PC-3 (cell line): ENCODE measurements around the gene STK32C. TPM values are rescaled to one million over a fixed set of nuclear protein-coding genes. Genes with fewer than 3 reads are reported as not detected.

Experiments
- ATAC-seq: fragments of 200-7000 bp; cut with Tn5 transposase; 2 replicates; pipeline ENCODE4 v1.9.1; 2020; ENCODE audit warnings: mild to moderate bottlenecking, moderate library complexity
- BruUV-seq: library from RNA; stranded (reverse); fragments of 400-500 nt; replicated peaks from 2 replicates; lab custom pipeline; 2021; lab: Mats Ljungman, UMichigan
- CTCF ChIA-PET: fragments of 300-600 bp; sonication (Branson Sonifier 250); formaldehyde crosslinking; loops from one replicate; lab custom pipeline; 2022; ENCODE audit warnings: antibody characterized with exemption; lab: Charles Lee
- POLR2A ChIA-PET: fragments of 300-600 bp; sonication (Branson Sonifier 250); formaldehyde crosslinking; loops from one replicate; lab custom pipeline; 2022; ENCODE audit warnings: antibody characterized with exemption; ENCODE audit not compliant: unreplicated experiment; lab: Charles Lee
- DNase-seq: peaks from one replicate; pipeline ENCODE4 v3.0.0-alpha.2; 2015
- H2AFZ ChIP-seq: fragments of 300-600 bp; sonication (generic); 2 replicates; pipeline ENCODE4 v1.6.0; 2016; ENCODE audit warnings: antibody characterized with exemption, low read length
- H3F3A ChIP-seq: fragments of 300-600 bp; sonication (generic); one replicate; pipeline ENCODE4 v1.6.0; 2017; ENCODE audit warnings: antibody characterized with exemption, low read length, control low read depth, mild to moderate bottlenecking; ENCODE audit not compliant: unreplicated experiment
- H3K27ac ChIP-seq: fragments of 300-600 bp; sonication (generic); 2 replicates; pipeline ENCODE4 v1.5.1; 2016; ENCODE audit warnings: mild to moderate bottlenecking, low read length
- H3K27me3 ChIP-seq: fragments of 300-600 bp; sonication (generic); 2 replicates; pipeline ENCODE4 v1.6.1; 2016; ENCODE audit warnings: low read length, mixed read lengths
- H3K36me3 ChIP-seq: fragments of 300-600 bp; sonication (generic); 2 replicates; pipeline ENCODE4 v1.6.1; 2016; ENCODE audit warnings: low read depth, mixed run types, low read length, mixed read lengths
- H3K4me1 ChIP-seq: fragments of 300-600 bp; sonication (generic); 2 replicates; pipeline ENCODE4 v1.5.1; 2016; ENCODE audit warnings: low read length; ENCODE audit not compliant: insufficient read depth
- H3K4me2 ChIP-seq: fragments of 300-600 bp; sonication (generic); 2 replicates; pipeline ENCODE4 v1.6.0; 2016; ENCODE audit warnings: low read length
- H3K4me3 ChIP-seq: fragments of 300-600 bp; sonication (generic); 2 replicates; pipeline ENCODE4 v1.5.1; 2016; ENCODE audit warnings: mild to moderate bottlenecking, low read length, mixed read lengths
- H3K79me2 ChIP-seq: fragments of 300-600 bp; sonication (generic); 2 replicates; pipeline ENCODE4 v1.6.1; 2017; ENCODE audit warnings: low read length, mixed read lengths
- H3K9ac ChIP-seq: fragments of 300-600 bp; sonication (generic); 2 replicates; pipeline ENCODE4 v1.6.0; 2016; ENCODE audit warnings: mild to moderate bottlenecking, low read length
- H3K9me2 ChIP-seq: fragments of 300-600 bp; sonication (generic); replicated peaks from 2 replicates; pipeline ENCODE4 v1.6.1; 2016; ENCODE audit warnings: mixed run types, low read length, mixed read lengths
- H3K9me3 ChIP-seq: fragments of 300-600 bp; sonication (generic); 2 replicates; pipeline ENCODE4 v1.6.1; 2016; ENCODE audit warnings: low read length, mixed read lengths
- H4K20me1 ChIP-seq: fragments of 300-600 bp; sonication (generic); 2 replicates; pipeline ENCODE4 v1.6.1; 2016; ENCODE audit warnings: low read length, mixed read lengths
- EZH2 ChIP-seq: fragments of 300-600 bp; sonication (generic); IDR thresholded peaks from one replicate; pipeline ENCODE4 v1.6.1; 2017; ENCODE audit warnings: antibody characterized with exemption, mild to moderate bottlenecking, low read length; ENCODE audit not compliant: unreplicated experiment
- EZH2phosphoT487 ChIP-seq: fragments of 300-600 bp; sonication (generic); IDR thresholded peaks from 2 replicates; pipeline ENCODE4 v1.6.1; 2018; ENCODE audit warnings: mild to moderate bottlenecking, antibody characterized with exemption, low read length, borderline replicate concordance
- intact Hi-C: fragments of 100-400 bp; cut with micrococcal nuclease; formaldehyde crosslinking; loops from 2 replicates; pipeline ENCODE4 v1.9.0; 2023
- total RNA-seq: library from RNA; depleted of rRNA; stranded (reverse); fragments of >200 nt; gene quantifications from 2 replicates; pipeline ENCODE4 v1.2.3, GENCODE V29; 2014
- TF ChIP-seq, protein P1 (sequence below): fragments of 300-600 bp; sonication (generic); conservative IDR thresholded peaks from 2 replicates; pipeline ENCODE4 v1.5.1; 2017; ENCODE audit warnings: antibody characterized with exemption, low read depth, mild to moderate bottlenecking, low read length

STK32C gene
- total RNA-seq, 1 experiment from 2014 or later = 28.3 TPM

DNA sequence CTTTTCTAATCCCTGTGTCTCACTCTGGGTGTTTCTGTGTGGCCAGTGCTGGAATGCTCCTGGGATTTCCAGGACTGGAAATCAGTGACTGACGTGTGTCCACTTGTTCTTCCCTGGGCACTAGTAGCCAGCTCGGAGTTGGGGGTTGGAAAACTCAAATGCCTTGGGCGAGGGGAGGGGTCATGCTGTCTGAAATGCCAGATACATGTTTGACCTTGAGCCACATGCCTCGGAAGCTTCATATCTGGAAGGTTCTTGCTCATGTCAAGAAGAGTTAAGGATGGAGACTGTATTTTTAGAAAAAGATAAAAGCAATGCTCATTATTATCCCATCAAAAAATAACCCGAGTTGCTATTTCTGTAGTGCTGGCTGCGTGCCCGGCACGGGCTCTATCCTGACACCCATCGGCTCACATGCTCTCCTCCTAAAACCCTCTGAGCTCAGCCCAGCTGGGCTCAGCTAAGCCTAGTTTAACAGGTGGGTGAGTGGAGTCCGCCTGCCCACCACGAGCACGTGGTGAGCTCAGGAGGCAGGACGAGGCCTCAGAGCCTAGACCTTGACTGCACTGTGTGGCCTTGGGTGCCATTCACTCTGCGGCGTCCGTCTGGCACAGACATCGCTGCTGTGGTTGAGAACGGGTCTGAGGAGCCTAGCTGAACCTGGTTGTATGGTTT lies 114.6 kb downstream of the STK32C start:
- no peaks in the 10 kb centered on the region for H3K79me2 ChIP-seq
- no peak overlapping the region for H3K4me3 ChIP-seq
- no peak overlapping the region for H3K27ac ChIP-seq
- no peaks in the 10 kb centered on the region for H3K9me2 ChIP-seq
- POLR2A ChIA-PET = no interaction called here
- BruUV-seq = no TSS peak
- H3K27me3 ChIP-seq = no peaks in the 10 kb centered on the region
- CTCF ChIA-PET = no interaction called here
- intact Hi-C loops = no loop called here
- H3K36me3 ChIP-seq = no peaks in the 10 kb centered on the region
- ATAC-seq (no peak), DNase-seq (no peak)
- TF ChIP-seq EZH2phosphoT487 (no peak), EZH2 (no peak)
- TF ChIP-seq, protein P1, sequence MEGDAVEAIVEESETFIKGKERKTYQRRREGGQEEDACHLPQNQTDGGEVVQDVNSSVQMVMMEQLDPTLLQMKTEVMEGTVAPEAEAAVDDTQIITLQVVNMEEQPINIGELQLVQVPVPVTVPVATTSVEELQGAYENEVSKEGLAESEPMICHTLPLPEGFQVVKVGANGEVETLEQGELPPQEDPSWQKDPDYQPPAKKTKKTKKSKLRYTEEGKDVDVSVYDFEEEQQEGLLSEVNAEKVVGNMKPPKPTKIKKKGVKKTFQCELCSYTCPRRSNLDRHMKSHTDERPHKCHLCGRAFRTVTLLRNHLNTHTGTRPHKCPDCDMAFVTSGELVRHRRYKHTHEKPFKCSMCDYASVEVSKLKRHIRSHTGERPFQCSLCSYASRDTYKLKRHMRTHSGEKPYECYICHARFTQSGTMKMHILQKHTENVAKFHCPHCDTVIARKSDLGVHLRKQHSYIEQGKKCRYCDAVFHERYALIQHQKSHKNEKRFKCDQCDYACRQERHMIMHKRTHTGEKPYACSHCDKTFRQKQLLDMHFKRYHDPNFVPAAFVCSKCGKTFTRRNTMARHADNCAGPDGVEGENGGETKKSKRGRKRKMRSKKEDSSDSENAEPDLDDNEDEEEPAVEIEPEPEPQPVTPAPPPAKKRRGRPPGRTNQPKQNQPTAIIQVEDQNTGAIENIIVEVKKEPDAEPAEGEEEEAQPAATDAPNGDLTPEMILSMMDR = no peak
- no peak overlapping the region for H3K9ac ChIP-seq
- H4K20me1 ChIP-seq = no peaks in the 10 kb centered on the region
- no peak overlapping the region for H3K4me2 ChIP-seq
- no peaks in the 10 kb centered on the region for H3F3A ChIP-seq
- no peak overlapping the region for H2AFZ ChIP-seq
- H3K9me3 ChIP-seq = no peaks in the 10 kb centered on the region
- H3K4me1 ChIP-seq = no peaks in the 10 kb centered on the region

DNA sequence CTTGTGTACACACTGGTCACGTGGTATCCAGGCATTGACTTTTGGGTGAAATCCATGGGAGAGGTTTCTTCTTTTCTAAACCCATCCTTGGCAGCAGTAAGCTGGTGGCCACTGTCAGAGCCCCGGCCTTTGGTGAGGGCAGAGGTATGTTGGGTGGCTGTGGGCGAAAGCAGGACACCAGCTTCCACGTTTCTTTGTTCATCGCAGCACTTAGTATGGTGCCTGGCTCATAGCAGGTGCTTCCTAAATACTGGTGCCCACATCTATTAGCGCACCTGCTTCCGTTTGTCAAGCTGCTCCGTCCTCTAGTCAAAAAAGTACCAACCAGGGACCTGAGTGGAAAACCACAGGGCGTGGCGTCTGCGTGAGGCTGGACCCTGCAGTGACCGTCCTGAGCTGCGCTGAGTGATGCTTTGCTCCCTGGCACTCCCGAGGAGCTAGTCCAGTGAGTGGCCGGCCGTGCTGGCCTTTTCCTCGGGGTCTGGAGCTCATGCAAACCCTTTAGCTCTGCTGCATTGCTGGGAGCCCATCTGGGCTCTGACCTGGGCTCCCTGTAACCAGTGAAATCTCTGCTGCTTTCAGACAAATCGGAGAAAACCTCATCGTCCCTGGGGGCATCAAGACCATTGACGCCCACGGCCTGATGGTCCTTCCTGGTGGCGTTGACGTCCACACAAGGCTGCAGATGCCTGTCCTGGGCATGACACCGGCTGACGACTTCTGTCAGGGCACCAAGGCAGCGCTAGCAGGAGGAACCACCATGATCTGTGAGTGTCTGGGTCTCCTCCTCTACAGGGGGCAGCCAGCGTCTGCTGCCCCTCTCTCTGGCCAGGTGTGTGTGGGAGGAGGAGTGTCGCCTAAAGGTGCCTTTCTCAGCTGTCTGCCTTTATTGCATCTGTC lies 115.4 kb downstream of the STK32C start:
- intact Hi-C loops = no loop called here
- no peak overlapping the region for H3K27ac ChIP-seq
- BruUV-seq = no TSS peak
- H3K9ac ChIP-seq = no peak overlapping the region
- no peaks in the 10 kb centered on the region for H3K9me2 ChIP-seq
- no peak overlapping the region for H3K4me2 ChIP-seq
- H3K4me1 ChIP-seq = no peaks in the 10 kb centered on the region
- ChIA-PET POLR2A (interaction anchor here (0.5 kb wide), 1 partner anchor 127 kb away, joined by 5 read pairs; no protein-coding TSS in a partner anchor), CTCF (no interaction called here)
- no peak overlapping the region for H2AFZ ChIP-seq
- H3K27me3 ChIP-seq = no peaks in the 10 kb centered on the region
- H3K9me3 ChIP-seq = no peaks in the 10 kb centered on the region
- no peak overlapping the region for H3K4me3 ChIP-seq
- no peaks in the 10 kb centered on the region for H3K36me3 ChIP-seq
- TF ChIP-seq EZH2phosphoT487 (no peak), EZH2 (no peak)
- TF ChIP-seq, protein P1 = no peak
- no peak for DNase-seq
- no peaks in the 10 kb centered on the region for H3F3A ChIP-seq
- H3K79me2 ChIP-seq = no peaks in the 10 kb centered on the region
- no peaks in the 10 kb centered on the region for H4K20me1 ChIP-seq
- ATAC-seq = no peak
